ENCODE data around the gene TRMT44.
"Not testable (repeated sequence)": the region's sequence is repeated elsewhere in the genome, so short reads cannot be mapped to it uniquely, and the experiment has no call there.

Gene TRMT44

DNA sequence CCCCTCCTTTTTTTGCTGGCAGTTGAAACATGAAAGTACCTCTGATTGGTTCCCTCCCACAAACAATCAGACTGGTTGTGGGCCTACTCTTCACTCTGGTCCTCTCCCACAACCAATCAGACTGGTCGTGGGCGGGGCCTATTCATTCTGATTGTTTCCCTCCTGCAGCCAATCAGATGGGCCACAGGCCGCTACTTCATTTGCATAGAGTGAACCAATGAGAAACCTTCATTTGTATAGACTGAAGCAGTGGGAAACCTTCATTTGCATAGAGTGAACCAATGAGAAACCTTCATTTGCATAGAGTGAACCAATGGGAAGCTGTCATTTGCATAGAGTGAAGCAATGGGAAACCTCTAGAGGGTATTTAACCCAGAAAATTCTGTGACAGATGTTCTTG, 55.2 kb downstream of the TRMT44 start:
- DNase-seq, result no peak

DNA sequence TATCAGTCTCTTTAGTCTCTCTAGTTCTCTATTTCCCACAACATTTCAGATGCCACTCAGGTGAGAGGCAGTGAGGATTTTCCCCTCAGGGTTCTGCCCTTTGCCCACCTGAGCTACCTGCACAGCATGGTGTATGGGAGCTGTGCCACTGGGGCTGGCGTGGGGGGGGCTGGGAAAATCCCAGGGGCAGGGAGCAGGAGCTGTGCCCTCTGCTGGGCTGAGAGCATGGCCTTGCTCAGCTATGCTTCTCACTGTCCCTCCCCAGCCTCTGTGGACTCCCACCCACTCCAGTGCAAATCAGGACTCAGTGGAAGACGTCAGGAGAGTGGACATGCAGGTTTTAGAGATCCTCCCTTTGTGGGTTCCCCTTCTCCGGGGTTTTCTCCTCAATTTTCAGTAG, 57.2 kb downstream of the TRMT44 start:
- no peak for DNase-seq

DNA sequence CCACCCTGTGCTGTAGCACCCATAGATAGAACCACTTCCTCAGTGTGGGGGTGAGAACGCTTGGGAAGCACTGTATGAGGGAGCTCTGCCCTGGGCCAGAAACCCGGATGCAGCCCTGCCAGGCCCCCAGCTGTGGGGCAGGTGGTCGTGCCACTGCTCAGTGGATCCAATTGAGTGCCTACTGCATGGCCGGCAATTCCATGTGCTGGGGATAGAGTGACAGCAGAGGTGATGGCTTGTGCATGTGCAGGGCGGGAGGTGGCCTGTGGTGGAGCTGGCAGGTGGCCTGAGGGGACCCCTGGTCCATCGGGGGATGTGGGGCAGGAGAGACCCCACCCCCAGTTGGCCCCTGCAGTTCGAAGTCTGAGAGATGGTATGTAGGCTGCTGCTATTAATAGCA, 60.4 kb downstream of the TRMT44 start:
- no peak for DNase-seq

DNA sequence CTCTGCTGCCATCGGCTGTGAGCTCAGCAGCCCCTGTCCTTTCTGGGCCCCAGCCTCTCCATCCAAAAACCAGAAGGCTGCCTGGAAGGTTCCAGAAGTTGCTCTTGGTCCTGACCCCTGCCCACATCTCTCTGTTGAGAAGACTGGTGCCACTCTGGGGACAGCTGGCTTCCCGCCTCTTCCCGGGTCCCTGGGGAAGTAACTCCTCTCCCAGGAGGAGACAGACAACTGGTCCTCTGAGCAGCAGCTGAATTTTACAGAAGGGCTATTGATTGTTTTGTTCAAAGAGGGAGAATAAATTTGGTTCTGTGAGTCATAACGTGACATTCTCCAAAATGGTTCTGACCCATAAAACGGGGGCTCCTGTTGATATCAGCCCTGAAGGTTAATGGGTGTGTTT, 61.2 kb downstream of the TRMT44 start:
- no peak for DNase-seq

DNA sequence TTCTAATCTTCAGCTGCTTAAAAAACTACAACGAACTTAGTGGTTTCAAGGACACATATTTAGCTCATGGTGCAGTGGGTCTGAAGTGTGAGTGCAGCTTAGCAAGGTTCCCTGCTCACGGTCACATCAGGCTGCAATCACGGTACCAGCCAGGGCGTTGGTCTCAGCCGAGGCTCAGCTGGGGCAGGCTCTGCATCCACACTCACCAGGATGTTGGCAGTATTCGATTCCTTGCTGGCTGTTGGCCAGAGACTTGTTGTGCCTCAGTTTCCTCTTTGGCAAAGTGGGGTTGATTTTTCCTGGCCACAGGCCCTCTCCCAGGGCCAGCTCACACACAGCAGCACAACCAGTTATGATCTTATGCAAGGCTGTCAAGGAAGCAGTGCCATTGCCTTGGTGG, 61.8 kb downstream of the TRMT44 start:
- DNase-seq, result no peak

DNA sequence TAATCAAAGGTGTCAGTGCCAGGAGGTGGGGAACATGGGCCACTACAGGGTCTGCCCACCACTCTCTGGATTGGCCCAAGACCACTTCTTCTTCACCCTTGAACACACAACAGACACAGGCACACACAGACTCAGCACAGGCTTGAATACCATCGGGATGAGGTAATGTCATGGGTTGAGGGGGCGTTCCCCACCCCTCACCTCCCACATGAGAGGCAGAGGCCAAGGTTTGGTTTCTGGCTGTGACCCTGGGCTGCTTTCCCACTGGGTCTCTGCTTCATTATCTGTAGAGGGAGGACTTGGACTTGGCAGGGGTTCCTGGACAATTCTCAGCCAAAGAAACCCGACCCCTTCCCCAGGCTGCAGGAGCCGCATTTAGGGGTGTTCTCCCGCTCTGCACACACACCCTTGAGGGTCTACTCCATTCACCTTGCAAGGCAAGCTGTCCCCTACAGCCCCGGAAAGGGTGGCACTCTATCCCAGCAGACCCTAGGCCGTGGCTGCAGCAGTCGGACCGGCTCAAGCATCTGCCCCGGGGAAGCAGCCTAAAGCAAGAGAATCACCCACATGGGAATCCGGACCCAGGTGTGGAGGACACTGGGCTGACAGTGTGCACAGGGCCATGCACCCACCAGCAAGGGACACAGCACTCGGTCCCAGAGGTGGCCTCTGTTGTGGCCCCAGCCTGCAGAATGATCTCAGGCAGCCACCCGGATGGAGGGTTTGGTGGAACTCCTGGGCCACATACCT, 62.4 kb downstream of the TRMT44 start:
- no peak for DNase-seq

DNA sequence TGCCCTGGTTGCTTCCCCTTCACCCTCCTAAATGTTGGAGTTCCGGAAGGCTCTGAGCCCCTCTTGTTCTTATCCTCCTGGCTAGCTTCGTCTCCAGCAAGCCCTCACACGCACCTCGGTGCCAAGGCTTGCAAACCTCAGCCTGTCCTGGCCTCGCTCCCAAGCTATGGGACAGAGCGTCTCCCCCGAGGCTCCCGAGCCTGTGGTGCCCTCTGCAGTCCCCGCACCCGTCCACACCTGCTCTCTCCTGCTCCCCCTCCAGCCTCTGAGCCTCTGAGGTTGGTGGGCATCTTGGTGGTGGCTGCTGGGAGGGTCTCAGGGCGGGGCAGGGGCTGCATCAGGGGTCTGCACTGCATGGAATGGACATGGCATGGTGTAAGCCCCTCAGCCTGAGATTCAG, 63.2 kb downstream of the TRMT44 start:
- DNase-seq, result no peak

DNA sequence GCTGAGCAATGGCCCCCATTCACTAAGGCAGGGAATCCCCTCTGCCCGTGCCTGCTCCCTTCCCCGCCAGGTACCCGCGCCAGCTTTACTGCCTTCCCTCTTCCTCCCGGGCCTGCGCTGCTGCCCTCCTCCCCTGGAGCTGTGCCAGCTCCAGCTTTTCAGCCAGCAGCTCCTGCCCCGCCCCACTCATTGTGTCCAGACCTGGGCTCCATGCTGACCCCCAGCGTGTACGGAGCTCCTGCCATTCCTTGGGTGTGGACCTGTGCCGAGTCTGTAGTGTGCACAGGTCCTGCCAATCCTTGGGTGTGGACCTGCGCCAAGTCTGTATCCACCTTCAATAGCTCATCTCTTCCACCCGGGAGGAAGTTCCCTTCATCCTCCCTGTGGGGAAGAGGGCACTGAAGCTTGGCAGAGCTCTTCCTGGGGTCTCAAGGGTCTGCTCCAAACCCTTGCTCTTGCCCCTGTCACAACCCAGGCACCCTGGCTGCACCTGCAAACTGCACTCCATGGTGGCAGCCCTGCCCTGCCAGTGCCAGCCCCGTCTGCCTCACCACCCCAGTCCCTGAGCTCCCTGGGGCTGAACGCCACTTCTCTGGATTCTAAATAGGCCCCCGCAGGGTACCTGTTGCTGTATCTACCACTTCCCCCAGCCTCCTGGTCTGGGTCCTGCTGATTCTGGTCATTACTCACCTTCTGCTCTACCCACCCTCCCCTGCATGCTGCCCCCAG, 63.9 kb downstream of the TRMT44 start:
- DNase-seq, result no peak

DNA sequence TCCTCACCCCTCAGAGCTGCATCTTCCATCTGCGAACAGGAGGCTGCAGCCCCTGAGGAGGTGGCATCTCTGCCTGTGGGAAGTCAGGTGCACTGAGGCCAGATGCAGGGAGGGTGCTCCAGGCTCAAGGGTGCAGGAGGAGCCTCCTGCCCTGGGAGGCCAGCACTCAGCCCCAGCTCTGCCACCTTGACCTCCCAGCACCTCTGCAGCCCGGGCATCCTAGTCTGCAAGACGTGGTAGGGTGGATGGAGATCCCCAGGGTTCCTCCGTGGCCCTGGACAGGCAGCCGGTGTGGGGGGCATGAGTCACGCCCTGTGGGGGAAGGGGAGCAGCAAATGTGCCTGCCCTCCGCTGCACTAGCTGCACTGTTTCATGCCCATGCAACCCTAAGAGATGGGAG, 64.7 kb downstream of the TRMT44 start:
- no peak for DNase-seq

DNA sequence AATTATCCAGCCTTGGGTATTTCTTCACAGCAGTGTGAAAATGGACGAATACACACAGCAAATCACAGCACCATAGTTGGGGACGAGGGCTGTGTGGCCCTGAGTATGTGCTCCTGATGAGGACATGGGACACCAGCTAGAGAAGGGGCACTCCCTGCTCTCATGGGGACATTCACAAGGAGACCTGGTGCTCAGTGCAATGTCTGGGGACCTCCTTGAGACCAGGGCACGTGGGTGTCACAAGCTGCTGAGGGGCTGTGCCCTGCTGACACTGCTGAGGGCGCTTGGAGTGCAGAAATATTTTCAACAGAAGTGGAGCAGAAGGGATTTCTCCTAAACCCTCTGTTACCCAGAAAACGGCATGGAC, 65.4 kb downstream of the TRMT44 start:
- no peak for DNase-seq

DNA sequence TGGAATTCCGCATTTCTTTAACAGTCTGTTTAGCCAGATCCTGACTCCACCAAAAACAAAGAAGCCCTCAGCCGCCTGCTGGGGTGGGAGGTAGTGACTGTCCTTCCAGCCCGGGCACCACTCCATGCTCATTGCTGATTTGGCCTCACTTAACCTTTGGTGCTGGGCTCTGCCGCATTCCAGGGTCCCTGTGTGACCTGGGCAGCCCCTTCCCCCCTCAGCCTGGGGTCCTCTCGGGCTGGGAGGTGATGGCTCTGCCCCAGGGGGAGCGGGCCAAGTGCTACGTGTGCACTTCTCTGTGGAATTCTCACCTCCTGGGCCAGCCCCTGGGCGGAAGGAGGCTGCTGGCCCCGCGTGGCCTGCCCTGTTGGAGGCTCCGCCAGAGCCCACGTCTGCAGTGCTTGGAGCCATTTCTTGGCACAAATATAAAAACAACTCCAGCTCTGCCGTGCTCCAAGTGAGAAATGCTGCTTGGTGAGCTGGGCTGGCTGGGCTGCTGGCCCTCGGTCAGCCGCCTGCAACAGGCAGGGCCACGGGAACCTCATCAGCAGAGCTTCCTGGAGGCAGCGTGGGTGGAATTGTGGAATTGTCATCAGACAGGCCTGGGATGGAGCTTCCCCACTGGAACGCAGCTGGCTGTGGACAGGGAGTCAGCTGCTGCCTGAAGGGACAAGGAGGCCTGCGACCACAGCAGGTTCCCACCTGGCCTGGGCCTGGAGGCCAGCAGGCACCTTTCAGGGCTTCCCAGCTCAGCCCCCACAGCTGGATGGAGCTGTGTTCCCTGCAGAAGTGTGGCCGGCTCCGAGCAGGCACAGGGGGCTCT, 66.0 kb downstream of the TRMT44 start:
- DNase-seq, result no peak

DNA sequence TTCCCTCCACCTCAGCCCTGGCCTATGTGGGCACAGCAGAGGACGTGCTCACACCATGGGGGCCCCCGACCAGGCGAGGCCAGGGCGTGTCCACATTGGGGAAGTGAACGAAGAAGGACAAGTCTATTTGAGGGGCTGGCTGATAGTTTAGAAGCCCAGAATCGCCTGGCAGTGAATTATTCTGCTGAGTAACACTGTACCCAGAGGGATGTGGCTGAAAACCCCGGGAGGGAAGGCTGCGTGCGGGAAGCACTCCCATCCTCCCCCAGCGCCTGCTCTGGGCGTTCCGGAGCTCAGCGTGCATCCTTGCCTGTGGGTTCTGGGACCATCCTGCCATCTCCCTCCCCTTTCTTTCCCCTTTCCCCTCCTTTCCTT, 66.6 kb downstream of the TRMT44 start:
- no peak for DNase-seq

DNA sequence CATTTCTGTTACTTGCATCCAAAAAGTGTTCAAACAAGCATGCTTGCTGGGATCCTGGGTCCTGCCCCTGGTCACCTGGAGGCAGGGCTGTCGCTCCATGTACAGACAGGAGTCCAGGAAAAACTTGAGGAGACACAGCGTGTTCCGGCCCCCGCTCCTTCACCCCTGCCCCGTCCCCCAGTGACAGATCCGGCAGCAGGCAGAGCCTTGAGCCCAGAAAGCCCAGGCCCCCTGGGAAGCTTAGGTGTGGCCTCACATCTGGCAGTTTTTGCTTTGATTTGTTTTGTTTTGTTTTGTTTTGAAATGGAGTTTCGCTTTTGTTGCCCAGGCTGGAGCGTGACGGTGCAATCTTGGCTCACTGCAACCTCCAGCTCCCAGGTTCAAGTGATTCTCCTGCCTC, 67.0 kb downstream of the TRMT44 start:
- no peak for DNase-seq

DNA sequence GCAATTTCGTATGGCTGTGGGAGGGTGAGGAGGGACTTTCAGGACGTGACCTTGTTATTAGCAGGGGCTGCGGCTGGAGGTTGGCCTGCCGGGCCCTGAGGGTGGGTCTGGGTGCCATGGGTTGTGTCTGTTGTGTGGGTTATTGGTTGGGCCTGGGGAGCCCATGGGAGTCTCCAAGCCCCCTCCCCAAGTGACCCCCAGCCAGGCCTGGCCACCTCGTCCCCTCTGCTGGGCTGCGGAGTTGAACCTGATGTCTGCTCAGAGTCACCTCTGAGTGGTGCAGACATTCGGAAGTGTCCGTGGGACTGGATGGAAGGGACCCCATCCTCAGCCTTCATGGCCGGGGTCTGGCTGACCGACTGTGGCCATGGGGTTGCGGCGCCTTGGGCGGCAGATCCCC, 67.7 kb downstream of the TRMT44 start:
- DNase-seq, result no peak

DNA sequence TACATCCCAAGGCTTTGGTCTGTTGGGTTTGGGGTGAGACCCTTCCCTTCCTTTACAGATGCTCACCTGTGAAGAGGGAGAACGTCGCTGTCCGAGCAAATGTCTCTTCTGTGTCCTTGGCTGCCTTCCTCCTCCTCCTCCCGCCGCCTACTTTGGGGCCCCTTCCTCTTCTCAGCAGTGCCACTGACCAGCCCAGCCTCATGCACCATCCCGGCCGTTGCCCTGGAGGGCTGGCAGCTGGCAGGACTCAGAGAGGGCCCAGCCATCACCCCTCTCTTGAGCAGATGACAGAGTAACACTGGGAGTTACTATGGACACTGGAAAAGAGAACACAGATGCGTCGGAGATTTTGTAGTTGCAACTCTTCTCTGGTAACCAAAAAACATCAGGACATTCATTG, 68.2 kb downstream of the TRMT44 start:
- no peak for DNase-seq

DNA sequence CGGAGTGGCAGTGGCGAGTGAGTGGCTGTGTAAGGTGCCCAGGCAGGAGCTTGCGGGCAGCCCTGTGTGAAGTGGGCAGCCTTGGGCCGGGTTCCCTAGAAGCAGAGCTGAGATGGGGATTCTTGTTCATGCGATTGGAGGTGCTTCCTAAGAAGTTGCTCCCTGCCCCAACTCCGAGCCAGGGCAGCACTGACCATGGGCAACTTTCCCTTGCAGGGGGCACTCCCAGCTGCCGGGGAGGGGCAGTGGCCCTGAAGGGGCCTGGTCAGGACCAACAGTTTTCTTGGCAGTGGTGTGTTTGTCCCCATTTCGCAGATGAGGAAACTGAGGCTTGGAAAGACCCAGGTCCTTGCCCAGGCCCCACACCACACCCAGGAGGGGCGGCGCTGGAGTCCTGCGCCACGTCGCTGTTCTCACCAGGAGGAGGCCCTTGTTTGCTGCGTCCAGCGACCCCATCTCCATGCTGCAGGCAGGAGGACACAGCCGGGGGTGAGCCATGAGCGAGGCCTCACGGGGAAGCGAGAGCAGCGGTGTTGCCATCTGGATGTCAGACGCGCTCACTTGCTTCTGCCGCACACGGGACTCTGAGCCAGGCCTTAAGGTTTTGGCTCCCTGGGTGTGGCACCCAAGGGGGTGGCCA, 68.9 kb downstream of the TRMT44 start:
- DNase-seq, result no peak

DNA sequence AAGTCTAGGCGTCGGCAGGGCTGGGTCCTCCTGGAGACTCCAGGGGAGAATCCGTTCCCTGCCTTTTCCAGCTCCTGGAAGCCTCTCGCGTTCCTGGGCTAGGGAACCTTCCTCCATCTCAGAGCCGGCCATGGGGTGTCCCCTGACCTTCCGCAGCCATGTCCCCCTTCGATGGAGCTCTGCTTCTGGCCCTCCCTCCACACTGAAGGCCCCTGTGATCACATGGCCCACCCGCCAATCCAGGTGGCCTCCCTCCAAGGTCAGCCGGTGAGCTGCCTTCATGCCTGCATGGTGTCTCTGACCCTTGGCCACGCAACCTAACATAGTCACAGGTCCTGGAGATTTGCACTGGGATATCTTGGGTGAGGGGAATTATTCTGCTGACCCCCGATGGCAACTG, 69.6 kb downstream of the TRMT44 start:
- no peak for DNase-seq

DNA sequence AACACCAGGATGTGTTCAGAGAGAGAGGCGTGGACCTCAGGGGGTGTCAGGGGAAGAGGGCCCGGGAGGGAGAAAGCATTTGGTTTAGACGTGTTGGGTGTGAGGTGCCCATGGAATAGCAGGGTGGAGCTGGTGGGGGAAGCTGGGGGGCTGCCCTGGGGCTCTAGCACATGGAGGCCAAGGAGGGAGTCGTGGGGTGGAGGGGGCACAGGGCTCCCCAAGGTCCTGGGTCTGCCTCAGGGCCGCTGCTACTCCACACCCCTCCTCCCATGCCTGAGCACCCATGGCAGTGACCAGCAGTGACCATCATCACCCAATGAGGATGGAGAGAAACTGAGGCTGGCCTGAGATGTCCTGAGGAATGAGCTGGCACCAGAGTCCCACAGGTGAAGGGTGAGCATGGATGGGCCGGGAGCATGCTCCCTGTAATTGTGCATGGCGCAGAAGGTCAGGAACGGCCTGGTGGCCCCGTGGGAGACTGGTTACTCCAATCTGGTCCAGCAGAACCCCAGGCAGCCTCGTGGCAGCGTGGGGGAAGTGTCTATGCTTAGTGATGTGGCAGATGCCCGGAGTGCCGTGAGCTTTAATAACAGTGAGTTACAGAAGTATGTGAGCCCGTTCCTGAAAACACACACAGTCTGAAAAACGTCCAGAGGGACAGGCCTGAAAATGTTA, 70.2 kb downstream of the TRMT44 start:
- no peak for DNase-seq

DNA sequence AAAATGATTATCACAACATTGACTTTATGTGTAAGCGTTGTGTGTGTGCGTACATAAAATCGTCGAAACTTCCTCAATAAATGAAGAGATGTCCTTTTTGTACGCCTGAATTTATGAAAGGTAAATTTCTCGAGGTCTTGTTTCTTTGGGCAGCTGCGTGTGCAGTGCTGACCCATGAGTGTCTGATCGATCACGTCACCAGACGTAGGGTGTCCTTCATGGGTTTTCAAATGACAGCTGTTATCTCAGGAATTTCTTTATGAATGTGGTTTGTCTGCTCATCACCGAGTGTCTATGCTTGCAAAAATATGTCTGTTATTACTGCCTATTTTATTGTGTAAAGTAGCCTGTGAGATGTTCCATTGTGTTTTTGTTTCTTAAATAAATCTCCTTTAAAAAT, 71.9 kb downstream of the TRMT44 start:
- DNase-seq, result no peak

DNA sequence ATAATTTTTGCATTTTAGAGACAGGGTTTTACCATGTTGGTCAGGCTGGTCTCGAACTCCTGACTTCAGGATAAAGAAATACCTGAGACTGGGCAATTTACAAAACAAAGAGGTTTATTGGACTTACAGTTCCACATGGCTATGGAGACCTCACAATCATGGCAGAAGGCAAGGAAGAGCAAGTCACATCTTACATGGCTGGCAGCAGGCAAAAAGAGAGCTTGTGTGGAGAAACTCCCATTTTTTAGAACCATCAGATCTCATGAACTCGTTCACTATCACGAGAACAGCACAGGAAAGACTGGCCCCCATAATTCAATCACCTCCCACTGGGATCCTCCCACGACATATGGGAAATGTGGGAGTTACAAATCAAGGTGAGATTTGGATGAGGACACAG, 72.5 kb downstream of the TRMT44 start:
- not testable (repeated sequence) for DNase-seq

DNA sequence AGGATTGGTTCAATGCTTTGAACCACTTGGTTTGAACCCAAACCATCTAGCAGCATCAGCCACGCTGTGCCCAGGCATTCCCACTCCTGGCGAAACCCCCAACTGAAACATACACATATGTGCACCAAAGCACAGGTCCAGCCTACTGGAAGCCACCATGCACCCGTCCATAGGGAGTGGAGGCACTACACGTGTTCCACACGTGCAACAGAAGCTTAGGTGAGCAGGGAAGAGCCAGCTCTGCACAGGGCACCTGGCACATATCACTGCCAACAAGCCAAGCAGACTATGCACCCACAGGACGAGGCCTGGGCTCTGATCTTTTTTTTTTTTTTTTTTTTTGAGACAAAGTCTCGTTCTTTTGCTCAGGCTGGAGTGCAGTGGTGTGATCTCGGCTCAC, 73.4 kb downstream of the TRMT44 start:
- DNase-seq, result no peak

DNA sequence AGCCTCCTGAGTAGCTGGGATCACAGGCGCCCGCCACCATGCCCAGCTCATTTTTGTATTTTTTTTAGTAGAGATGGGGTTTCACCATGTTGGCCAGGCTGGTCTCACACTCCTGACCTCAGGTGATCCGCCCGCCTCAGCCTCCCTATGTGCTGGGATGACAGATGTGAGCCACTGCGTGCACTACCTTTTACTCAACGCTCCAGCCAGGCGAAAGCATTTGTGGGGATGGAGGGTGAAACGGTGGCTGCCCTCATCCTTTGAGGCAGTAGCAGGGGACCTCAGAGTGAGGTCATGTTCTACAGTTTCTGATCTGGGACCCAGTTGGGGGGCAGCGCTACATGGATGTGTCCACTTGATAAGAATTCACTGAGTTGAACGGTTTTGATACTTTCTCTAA, 73.8 kb downstream of the TRMT44 start:
- no peak for DNase-seq
